ENCODE results near the gene CAMSAP3. TPM values are rescaled to one million over a fixed set of nuclear protein-coding genes. Genes with fewer than 3 reads are reported as not detected.

The CAMSAP3 gene
- total and polyA plus RNA-seq, 10 of the 15 experiments (the other 5 are each of a cell fraction or from before 2014, with no cell fraction given) = 0.03 to 6.3 (median 0.72) TPM

DNA sequence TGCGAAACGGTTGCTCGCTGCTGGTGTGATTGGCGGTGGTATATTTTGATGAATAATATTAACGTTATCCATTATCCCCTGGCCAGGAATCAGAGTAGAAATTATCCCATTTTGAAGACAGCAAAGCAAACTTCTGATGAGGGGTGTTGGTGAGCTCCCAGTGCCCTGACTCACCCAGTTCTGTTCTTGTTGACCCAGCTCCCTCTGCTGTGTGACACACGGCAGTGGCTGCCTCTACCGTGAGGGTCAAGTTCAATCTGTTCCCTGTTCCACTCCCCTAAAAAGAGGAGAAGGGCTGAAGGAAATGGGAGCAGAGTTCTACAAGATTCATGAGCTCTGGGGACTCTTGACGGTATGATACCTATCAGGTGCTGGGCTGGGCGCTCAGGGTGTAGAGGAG is 2.0 kb downstream of the CAMSAP3 start:
- H3K79me2 ChIP-seq (ENCODE audit: control insufficient read depth, insufficient read depth, low read length) = no peaks in the 10 kb centered on the region
- H3K36me3 ChIP-seq (ENCODE audit: control insufficient read depth in 2 of 2, insufficient read depth in 2 of 2, low read length in 1 of 2) = no peaks in the 10 kb centered on the region
- no peak overlapping the region for H3K4me3 ChIP-seq
- 63% methylated on average over 9 of the region's 9 CpGs for WGBS (ENCODE audit: insufficient coverage, insufficient replicate concordance, low lambda C conversion rate, missing lambda C conversion rate)
- CTCF ChIA-PET = interaction anchor here (1.1 to 4.7 kb wide), 4 partner anchors 21 to 243 kb away, joined by 3 to 30 read pairs (median 6); no protein-coding TSS in a partner anchor
- RAD21 ChIA-PET (ENCODE audit: unreplicated experiment) = interaction anchor here (1.0 to 2.1 kb wide), 3 partner anchors 29 to 243 kb away, joined by 3 to 16 read pairs (median 4); partner anchors contain the start of gene TRAPPC5
- H3K27ac ChIP-seq (ENCODE audit: control insufficient read depth, insufficient read depth) = no peak overlapping the region
- TF ChIP-seq WRNIP1 (IDR thresholded peaks at IDR 0.05; ENCODE audit: borderline replicate concordance, low read depth, low read length) (no peak), RAD51 (IDR thresholded peaks at IDR 0.05) (no peak), EGR1 (IDR thresholded peaks at IDR 0.05; ENCODE audit: borderline replicate concordance in 1 of 2, low read depth in 2 of 2, low read length in 2 of 2) (no peak), CHD2 (IDR thresholded peaks at IDR 0.05; ENCODE audit: borderline replicate concordance, low read depth, low read length) (no peak), HDAC2 (IDR thresholded peaks at IDR 0.05) (no peak), SMARCA5 (IDR thresholded peaks at IDR 0.05) (no peak), GABPA (IDR thresholded peaks at IDR 0.05; ENCODE audit: low read depth) (no peak), RELA (IDR thresholded peaks at IDR 0.05; ENCODE audit: borderline replicate concordance, partially characterized antibody) (no peak), ASH2L (IDR thresholded peaks at IDR 0.05; ENCODE audit: borderline replicate concordance, low read depth) (no peak), HCFC1 (IDR thresholded peaks at IDR 0.05; ENCODE audit: low read length) (no peak)
- no peaks in the 10 kb centered on the region for H4K20me1 ChIP-seq (ENCODE audit: control insufficient read depth, insufficient read depth)
- POLR2A ChIA-PET = interaction anchor here (0.8 to 1.7 kb wide), 3 partner anchors 9 to 201 kb away, joined by 3 to 6 read pairs (median 3); no protein-coding TSS in a partner anchor
- DNase-seq (ENCODE audit: low read depth, low spot score) = no peak
- H2AFZ ChIP-seq (ENCODE audit: control insufficient read depth, low read depth, low read length) = no peak overlapping the region
- no peak for FAIRE-seq
- H3K4me2 ChIP-seq (ENCODE audit: control insufficient read depth, insufficient read depth) = no peak overlapping the region
- no peak for ATAC-seq
- intact Hi-C loops (cut with micrococcal nuclease; ENCODE audit: unreplicated experiment) (no loop called here), in situ Hi-C loops (cut with MboI) (no loop called here)
- no peaks in the 10 kb centered on the region; the same call in 1 of the 2 replicates for H3K4me1 ChIP-seq (ENCODE audit: control insufficient read depth, insufficient read depth, low read length)
- SMC1A ChIA-PET (ENCODE audit: uncharacterized antibody, unreplicated experiment) = interaction anchor here (0.6 to 2.5 kb wide), 4 partner anchors 11 to 202 kb away, joined by 3 to 7 read pairs (median 3); partner anchors contain the start of genes PET100 and XAB2
- no peak overlapping the region for H3K9ac ChIP-seq (ENCODE audit: control insufficient read depth, insufficient read depth, low read length)
- no TSS peak for BruUV-seq (replicated peaks)
- H3K27me3 ChIP-seq (replicated peaks in 1 of 2; ENCODE audit: control insufficient read depth in 2 of 2, insufficient read depth in 2 of 2, low read length in 1 of 2) = peaks cover 0 to 2% of the 10 kb centered on the region in 2 experiments; a peak in 1 of 4 replicates
- no peaks in the 10 kb centered on the region for H3K9me3 ChIP-seq (replicated peaks; ENCODE audit: control insufficient read depth, insufficient read depth, low read length)
